VCaP (cell line): Measurements from ENCODE around the gene CCT3.

Source experiments
- H3K27ac ChIP-seq: fragments of 450-650 bp; 2 replicates; pipeline ENCODE4 v1.5.1; 2017
- TF ChIP-seq, protein P1 (sequence below): fragments of 450-650 bp; conservative IDR thresholded peaks from 2 replicates; pipeline ENCODE4 v1.5.1; 2017; ENCODE audit warnings: mild to moderate bottlenecking, moderate library complexity

Gene CCT3

DNA sequence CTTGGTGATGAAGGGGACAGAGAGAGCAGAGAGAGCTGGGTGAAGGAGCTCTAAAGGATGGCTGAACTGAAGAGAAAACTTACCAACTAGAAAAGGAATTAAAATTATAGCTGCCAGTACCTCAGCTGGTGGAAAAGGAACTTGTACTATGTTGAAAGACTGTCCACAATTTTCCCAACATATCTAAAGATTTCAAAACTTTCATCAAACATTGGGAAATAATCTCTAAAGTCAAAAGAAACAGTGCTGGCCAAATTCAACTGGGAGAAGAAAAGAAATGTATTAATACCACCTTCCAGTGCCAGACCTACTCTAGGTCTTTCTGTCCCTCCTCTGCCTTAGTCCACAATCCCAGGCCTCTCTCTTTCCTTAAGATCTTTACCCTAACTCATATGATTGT, 61.6 kb downstream of the CCT3 start:
- TF ChIP-seq, protein P1, sequence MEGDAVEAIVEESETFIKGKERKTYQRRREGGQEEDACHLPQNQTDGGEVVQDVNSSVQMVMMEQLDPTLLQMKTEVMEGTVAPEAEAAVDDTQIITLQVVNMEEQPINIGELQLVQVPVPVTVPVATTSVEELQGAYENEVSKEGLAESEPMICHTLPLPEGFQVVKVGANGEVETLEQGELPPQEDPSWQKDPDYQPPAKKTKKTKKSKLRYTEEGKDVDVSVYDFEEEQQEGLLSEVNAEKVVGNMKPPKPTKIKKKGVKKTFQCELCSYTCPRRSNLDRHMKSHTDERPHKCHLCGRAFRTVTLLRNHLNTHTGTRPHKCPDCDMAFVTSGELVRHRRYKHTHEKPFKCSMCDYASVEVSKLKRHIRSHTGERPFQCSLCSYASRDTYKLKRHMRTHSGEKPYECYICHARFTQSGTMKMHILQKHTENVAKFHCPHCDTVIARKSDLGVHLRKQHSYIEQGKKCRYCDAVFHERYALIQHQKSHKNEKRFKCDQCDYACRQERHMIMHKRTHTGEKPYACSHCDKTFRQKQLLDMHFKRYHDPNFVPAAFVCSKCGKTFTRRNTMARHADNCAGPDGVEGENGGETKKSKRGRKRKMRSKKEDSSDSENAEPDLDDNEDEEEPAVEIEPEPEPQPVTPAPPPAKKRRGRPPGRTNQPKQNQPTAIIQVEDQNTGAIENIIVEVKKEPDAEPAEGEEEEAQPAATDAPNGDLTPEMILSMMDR = no peak
- H3K27ac ChIP-seq = no peak overlapping the region

DNA sequence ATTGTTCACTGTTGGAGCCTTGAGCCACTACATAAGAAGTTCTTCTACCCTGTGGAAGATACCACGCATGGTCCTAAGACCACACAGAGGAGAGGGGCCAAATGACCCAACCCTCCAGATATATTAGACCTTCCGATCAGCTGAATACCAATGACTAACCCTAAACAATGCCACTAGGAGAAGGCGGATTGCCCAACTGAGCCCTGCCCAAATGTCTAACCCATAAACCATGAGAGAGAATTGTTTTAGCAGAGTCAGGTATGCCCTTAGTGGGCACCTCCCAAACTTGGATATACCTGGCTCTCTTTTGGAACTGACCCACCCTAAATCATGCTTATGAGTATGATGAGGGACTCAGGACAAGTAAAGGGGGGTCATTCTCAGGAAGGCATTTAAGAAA, 67.8 kb downstream of the CCT3 start:
- TF ChIP-seq, protein P1 = no peak
- H3K27ac ChIP-seq = no peak overlapping the region

DNA sequence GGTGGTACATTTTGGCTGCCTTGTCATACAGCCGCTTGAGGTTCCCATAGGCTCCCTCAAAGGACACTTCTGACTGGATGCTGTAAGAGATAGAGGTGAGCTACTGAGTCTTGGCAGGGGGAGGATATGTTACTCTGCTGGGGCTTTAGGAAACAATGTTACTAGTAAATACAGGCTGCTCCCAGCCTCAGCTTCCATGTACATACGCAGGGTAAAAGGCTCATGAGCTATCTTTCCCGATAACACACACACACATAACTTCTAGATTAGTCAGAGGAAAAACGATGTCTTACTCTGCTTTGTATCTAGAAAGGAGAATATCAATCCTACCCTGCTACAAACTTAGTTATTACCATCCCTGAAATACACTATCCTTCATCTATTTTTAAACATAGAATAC, 69.8 kb downstream of the CCT3 start:
- no peak overlapping the region for H3K27ac ChIP-seq
- TF ChIP-seq, protein P1 = no peak

DNA sequence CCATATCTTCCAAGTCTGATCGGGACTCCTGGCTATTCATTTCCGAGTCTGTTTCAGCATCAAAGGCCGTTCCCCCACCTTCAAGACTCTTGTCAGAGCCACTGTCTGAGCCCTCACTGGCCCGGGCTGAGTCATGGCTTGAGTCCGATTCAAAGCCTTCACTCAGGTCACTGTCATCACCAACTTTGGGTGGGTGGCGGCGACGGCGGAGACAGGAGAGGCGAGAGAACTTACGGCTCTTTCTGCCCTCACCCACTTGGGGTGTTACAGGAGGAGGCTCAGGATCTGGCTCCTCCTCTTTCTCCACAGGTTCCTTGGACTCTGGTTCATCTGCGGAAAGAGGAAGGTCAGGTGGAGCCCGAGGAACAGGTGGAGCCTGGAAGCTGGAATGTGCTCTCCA, 72.0 kb downstream of the CCT3 start:
- H3K27ac ChIP-seq = no peak overlapping the region
- TF ChIP-seq, protein P1 = no peak

DNA sequence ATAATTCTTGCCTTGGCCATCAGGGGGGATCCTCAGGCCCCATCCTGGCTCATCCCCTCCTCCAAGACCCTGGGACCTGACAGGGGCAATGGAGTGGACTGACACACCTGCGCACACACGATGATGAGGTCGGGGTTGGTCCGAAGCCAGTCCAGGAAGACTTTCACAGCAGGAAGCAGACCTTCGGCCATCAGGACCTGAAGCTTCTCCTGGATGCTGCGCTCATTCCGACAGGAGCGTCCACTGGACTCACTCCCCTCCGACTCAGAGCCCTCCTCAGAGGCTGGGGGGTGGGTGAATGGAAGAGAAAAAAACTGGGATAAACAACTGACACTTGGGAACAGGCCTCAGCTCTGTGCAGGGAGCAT, 74.8 kb downstream of the CCT3 start:
- TF ChIP-seq, protein P1 = no peak
- H3K27ac ChIP-seq = no peak overlapping the region

DNA sequence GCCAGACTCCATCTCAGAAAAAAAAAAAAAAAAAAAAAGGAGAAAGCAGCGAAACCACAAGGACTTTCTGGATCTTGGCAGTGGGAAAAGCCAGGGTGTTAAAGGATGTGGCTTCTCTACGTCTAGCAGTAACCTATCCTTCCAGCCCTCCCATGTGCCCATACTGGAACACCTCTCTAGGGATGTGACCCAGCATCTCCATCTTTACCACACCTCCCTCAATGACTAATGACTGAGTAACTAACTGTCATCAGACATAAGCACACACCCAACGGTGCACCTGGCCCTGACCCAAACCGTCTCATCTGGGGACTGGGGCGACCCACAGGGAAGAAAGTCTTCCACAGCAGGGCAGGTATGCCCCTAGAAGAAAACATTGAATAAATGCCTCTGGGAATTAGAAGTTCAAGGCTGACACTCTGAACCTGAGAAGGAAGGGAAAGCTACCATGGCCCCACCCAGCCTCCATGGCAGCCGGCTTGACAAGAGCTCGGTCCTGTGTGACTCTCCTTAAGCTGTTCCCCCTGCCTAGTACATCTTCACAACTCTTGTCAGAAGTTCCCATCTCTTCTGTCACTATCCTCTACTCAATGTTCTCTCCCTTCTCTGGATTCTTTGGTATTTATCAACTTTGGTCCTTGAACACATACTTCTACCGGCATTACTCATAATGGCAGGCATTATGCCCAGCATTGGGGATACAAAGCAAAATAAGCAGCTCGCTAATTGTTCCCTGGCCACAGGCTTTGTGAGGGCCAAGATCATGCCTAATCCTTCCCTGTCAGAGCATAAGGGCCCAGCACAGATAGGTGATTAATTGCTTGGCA, 75.4 kb downstream of the CCT3 start:
- TF ChIP-seq, protein P1 = no peak
- no peak overlapping the region for H3K27ac ChIP-seq

DNA sequence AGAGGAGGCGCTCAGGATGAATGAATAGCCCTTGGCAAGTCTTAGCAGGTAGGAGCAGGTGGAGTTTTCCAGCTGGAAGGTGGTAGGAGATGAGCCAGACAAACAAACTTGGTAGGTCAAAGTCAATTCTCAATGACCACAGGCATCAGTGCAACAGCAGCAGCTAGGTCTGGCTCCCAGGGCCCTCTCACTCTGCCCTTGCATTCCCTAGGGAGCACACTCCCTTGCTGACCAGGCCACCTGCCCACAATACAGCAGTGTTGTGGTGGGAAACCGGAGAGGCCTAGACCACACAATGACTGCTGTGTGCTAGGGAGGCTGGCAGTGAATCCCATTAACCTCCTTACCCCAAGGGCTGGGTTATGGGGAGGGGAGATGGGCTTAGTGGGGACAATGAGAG, 77.2 kb downstream of the CCT3 start:
- H3K27ac ChIP-seq = no peak overlapping the region
- TF ChIP-seq, protein P1 = no peak
